NCI-H1694 treated with DMSO at 0.1 percent for 48 hours (cell line): ENCODE results near the gene TXNIP.
A peak's percentile ranks its signal among the peaks of the same experiment; 100 is the strongest.

Experiments used
- DNase-seq: peaks from one replicate; lab custom pipeline; 2025; lab: John Stamatoyannopoulos, UW

The TXNIP gene

DNA sequence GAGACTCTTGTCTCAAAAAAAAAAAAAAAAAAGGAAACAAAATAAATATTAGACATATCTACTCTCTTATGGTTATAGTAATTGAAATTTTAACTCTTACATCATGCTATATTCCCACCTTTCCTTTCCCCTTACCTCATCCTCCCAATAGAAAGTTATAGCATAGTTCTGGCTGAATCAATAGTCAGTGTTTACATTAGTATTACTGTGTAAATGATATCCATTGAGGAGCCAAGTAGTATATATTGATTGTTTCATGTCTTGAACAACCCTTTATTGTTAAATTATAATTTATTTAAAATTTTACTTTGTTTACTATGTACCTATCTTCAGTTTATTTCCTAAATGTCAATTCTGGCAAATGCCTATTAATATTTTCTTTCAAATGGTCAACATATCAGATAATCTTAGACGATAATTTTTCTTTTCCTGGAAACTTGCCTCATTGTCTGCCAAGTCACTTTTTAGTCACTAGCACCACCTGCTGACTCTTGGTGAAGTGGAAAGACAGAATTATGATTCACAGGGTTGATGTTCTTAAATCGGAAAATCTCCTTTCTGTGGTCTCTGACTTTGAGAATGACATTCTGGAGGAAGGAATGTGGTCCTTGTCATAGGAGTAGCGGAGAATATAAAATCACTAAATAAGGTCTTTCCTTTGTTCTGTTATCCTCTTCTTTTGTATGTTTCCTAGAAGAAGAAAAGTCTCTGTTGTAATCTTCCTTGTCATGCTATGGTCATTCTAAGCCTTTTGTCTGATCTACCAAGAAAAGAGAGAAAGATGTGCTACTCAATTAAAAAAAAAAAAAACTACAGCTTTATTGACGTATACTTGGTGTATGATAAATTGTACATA is 16.6 kb upstream of the TXNIP start:
- peak; percentile 70 for DNase-seq

DNA sequence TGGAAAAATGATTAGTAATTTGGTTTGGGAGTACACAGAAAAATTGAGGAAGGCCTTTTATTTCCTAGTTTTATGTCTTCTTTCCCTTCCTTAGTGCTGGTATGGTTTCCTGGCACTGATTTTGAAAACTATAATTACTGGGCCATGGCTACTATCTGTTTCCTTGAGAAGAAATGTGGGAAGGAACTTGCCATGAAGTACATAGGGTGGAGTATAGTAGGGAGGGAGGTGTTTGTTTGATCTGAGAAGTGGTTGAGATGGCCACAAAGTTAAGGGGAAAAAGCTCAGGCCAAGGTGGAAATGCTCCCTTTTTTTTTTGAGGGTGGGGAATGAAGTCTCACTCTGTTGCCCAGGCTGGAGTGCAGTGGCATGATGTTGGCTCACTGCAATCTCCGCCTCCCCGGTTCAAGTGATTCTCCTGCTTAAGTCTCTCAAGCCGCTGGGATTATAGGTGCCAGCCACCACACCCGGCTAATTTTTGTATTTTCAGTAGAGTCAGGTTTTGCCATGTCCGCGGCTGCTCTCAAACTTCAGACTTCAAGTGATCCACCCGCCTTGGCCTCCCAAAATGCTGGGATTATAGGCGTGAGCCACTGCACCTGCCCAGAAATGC is 13.9 kb upstream of the TXNIP start:
- DNase-seq = no peak

DNA sequence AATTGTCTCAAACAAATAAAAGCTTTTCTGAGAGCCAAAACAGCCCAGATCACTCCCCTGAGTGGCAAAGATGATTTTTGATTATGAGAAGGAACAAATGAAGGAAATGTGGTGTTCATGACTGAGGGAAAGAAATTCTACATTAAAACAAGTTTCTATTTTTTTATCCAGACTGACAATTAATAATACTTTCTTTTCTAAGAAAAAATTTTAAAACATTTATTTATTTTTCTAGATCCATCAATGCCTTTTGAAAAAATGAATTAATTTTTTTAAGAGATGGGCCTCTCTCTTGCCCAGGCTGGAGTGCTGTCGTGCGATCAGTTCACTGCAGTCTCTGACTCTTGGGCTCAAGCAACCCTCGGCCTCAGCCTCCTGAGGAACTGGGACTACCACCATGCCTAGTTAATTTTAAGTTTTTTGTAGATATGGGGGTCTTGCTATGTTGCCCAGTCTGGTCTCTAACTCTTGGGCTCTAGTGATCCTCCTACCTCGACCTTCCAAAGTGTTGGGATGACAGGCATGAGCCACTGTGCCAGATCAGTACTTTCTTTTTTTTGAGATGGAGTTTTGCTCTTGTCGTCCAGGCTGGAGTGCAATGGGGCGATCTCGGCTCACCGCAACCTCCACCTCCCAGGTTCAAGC is 11.2 kb upstream of the TXNIP start:
- DNase-seq = no peak

DNA sequence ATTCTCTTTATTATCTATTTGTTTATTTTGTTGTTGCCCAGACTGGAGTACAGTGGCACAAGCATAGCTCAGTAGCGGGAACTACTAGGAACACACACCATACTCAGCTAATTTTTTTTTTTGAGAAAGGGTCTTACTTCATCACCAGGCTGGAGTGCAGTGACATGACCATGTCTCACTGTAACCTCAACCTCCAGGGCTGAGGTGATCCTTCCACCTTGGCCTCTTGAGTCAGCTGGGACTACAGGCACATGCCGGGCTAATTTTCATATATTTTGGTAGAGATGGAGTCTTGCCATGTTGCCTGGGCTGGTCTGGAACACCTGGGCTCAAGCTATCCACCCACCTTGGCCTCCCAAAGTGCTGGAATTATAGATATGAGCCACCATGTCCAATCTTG is 5.3 kb upstream of the TXNIP start:
- no peak for DNase-seq

DNA sequence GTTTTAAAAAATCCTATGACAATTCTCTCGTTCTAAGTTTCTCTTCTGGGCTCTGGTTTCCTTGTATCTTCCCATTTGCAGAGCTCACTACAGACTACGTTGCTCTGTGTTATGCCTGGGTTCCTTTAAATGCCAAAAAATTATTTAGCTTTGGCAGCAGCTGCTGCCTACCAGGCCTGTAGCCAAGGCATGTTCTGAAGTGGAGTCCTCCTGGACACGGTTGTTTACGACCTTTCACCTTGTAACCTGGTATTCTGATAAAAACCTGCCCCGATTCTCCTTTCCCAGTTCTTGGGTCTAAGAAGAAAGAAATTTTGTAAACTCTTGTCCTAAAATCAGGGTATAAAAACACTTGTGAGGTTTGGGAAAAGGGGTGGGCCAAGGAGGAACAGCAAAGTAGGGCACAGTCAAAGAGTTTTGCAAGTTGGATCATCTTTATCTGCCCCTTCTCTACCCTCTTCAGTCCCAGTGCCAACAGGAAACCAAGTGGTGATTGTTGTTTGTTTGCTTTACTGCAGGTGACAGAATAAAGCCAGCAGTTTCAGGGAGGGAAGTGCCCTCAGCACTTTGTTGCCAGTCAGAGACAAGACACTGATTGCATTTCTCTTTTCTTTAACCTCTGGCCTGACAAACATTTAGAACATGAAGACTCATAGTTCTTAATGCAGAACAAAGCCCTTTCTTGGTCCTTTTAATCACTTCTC is 3.1 kb upstream of the TXNIP start:
- peak; percentile 50 for DNase-seq

DNA sequence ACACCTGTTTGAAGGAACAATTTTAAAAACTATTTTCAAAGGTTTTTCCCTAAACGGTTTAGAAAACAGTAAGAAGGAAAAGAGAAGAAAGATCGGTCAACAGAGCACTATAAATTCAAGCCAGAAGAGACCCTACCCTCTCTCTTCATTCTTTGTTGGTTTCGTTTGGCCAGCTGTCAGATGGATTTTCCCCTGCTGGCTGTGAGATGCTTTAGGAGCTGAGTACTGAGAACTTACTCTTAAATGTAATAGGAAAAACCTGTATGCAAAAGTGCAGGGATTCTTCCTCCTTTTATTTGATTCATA is 1.3 kb upstream of the TXNIP start:
- peak; percentile 51 for DNase-seq

DNA sequence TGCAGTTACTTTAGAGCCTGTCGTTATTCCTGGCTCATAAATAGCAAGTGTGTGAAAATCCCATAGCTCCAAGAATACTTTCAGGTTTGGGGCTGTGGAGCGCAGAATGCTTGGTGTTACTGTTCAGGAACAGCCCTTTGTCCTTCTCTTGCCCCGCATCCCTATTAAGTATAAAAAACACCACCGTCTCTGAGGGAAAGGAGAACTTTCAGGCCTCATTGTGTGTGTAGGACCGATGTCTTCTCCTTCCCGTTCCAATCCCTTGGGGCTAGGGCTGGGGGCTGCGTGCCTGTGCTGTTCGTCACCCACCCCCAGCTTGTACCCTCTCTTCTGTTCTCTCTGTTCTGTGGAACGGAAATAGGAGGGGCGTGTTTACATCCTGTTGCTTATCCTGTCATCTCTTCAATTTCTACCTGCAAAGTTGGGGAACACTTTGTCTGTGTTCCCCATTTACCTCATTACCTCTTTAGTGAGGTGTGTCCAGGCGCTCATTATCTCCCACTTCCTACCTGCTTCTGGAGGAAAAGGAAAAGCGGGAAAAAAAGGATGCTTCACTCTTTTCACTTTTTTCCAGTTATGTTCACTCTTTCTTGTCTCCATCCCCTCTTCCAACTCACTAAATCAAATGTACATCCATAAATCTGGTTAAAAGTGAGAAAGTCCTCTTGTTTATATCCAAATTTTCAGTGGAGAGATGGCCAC is 788 bp upstream of the TXNIP start:
- peak; percentile 66 for DNase-seq

DNA sequence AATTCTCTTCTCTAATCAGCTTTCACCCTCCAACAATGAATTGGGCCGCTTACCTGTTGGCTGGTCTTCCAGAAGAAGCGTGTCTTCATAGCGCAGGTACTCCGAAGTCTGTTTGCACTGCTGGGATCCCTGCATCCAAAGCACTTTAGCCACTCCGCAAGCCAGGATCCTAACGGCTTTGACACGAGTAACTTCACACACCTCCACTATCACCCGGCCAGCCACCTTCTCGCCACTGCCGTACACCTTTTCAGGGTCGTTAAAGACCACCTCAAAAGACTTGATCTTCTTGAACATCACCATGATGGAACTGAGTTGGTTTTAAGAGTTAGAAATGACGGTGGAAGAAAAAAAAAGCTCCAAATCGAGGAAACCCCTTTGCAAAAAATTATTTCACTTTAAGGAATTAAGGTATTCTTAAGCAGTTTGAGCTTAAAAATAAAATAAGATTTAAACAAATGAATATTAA is 381 bp downstream of the TXNIP start:
- DNase-seq = no peak

DNA sequence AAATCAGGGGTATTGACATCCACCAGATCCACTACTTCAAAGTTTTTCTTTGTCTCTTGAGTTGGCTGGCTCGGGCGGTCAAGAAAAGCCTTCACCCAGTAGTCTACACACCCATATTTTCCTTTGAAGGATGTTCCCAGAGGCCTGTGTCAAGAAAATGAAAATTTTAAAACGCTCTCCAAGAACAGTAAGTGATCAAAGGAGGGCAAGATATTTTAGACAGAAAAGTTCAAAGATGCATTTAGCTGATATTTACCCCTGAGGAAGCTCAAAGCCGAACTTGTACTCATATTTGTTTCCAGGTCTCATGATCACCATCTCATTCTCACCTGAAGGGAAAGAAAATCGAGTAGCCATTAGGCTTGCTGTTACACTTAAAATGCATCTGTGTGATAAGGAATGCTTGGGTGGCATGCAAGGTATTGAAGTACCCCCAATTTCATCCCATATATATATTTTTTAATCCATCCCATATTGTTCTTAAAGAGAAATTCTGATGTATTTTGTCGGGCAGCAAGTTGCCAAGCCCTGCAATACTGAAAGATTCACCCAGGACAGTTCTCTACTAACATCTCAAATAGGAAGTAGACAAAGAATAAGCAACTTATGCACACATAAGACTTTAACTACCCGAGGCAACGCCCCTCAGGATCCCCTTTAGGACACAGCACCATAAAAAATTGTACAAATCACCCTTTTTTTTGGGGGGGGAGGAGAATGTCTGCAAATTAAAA is 1.1 kb downstream of the TXNIP start:
- no peak for DNase-seq

DNA sequence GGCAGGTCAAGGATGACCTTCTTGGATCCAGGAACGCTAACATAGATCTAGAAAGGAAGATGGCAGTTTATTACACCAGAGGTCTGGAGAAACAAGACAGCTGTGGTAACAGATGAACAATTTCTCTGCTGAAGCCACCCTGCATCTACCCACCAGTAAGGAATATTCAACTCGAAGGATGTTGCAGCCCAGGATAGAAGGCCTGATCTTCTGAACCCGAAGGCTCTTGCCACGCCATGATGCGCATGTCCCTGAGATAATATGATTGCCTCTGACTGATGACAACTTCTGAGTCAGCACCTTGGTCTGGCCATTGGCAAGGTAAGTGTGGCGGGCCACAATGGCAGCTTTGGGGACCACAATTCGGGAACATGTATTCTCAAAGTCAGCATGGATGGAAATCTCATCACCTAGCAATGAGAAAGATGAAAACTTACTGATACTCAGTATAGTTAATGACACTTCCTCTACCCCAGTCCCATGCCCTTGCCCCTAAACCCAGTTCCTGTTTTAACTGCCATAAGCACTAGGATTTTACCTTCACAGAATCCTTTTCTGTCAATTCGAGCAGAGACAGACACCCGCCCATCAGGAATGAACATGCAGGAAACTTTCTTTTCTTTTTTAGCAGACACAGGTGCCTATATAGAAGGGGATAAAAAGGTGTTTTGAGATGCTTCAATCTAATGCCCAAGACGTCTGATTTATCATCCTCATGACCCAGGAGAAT is 1.8 kb downstream of the TXNIP start:
- DNase-seq = no peak

DNA sequence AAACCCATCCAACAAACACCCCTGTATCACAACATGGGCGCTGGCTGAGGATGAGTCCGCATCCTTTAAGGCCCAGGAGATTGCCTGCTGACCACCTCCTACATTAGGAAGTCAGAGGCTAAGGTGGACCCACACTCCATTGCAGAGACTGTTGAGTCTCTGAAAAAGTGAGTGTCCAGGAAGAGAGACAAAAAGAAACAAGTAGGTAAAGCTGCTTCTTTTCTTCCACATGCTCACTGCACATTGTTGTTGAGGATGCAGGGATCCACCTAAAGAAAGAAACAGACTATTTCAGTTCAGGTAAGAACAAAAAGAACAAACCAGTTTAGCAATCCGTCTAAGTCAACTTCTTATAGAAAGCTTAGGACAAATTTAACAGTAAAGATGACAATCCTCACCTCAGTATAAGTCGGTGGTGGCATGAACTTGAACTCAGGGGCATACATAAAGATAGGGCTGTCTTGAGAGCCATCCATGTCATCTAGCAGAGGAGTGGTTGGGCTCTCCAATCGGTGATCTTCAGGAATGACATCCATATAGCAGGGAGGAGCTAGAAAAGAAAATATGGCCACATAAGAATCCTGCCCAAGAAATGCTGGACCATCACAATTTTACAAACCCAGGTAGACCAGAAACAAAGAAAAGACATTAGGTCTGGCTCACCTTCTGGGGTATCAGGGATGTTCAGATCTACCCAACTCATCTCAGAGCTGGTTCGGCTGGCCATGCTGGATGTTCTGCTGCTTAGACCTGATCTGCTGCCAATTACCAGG is 2.6 kb downstream of the TXNIP start:
- no peak for DNase-seq

DNA sequence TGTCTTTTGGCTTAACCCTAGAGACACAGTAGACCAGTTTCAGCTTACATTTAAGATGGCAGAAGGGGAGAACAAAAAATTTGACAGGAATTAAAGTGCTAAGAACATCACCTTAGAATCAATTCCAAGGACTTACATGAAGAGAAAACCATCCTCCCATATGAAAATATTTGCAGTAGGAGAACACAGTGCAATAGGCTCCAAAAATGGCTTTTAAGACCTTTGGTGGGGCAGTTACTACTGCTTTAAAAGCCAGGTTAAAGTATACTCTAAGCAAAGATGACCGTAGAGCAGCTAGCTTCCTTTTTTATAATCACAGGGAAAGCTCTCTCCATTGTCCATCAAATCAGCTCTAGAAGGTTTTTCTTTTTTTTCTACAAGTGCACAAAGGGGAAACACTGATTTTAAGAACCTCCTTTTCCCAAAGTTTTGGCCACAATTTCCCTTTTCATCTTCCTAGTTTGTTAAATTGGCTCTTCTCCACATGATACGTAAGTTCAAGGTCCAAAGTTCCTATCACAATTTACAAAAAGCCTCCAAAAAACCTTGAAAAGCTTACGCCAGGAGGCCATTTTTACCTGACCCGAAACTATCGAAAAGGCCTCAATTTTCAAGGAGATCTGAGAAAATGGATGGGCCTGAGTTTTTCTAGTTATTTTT is 3.3 kb downstream of the TXNIP start:
- DNase-seq = no peak

DNA sequence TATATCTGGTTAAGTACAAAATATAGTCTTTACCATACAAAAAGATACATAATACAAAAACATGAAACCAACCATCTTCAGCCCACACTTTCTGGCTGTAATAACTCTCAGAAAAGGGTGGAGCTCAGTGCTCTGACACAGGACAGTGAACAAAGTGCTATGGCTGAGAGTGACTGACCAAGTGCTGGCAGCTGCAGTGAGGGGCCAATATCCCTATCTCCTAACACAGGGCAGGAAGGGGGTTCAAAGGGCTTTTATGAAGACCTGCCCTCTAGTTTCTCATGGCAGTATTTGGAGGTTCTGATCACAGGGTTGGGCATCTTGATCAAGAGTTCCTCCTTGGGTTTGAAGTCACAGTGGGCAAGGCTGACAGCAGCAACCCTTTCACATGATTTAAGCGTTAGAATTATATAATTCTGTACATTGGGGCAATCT is 3.9 kb downstream of the TXNIP start:
- no peak for DNase-seq

DNA sequence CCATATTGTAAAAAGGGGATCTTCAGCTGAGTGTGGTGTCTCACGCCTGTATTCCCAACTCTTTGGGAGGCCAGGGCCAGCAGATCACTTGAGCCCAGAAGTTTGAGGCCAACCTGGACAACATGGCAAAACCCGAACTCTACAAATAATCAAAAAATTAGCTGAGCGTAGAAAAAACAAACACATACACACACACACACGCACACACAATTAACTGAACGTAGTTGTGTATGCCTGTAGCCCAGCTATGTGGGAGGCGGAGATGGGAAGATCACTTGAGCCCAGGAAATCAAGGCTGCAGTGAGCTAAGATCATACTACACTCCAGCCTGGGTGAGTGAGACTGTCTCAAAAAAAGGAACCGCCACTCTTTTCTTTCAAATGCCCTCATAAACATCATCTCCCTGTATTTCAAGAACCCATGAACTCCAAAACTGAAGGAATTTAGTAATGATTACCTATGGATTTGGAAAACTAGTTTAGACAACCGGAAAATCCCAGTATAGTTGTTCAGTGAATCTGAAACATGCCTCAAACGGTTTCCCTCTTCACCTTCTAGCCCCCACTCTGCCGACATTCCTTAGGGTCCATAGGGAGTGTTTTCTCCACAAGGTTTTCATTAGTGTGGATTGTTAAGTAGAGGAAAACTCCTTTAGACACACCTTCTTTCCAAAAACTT is 4.5 kb downstream of the TXNIP start:
- DNase-seq = no peak

DNA sequence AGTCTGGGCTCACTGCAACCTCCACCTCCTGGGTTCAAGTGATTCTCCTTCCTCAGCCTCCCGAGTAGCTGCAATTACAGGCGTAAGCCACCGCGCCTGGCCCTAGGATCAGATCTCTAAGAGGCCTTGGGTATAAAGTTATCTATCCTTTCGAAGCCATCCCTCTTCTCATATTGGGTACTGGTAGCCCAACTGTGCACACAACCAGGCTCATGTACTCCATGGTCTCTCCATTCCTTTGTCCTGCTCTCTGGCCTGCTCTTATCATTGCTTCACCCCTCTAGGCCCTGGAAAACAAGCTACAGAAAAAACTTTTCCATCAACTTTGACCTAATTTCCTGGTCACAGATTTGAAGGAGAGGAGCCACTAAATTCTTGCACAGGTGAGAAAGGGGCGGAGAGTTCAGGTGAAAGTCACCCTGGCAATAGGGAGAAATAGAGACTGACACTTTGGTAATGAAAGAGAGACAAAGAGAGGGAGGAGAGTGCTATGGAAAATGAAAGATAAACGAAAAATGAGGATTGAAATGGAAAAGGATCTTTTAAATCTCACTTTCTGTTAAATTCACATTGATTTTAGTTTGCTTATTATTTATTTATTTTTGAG is 6.0 kb downstream of the TXNIP start:
- no peak for DNase-seq

DNA sequence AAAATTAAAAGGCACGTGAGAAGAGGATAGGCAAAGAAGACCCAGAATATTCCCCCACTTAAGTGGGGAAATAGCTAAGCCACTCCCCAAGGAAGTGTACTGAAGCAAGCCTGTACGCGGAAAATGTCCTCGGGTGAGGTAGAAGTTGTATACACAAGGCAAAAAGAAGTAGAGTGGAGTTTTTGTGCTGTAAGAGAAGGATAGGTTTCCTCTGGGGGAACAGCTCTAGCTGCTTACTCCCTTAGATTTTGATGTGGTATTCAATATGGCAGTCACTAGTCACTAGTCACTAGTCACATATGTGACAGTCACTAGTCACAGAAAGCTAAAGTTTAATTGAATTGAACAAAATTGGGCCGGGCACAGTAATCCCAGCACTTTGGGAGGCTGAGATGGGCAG is 7.6 kb downstream of the TXNIP start:
- DNase-seq = no peak

DNA sequence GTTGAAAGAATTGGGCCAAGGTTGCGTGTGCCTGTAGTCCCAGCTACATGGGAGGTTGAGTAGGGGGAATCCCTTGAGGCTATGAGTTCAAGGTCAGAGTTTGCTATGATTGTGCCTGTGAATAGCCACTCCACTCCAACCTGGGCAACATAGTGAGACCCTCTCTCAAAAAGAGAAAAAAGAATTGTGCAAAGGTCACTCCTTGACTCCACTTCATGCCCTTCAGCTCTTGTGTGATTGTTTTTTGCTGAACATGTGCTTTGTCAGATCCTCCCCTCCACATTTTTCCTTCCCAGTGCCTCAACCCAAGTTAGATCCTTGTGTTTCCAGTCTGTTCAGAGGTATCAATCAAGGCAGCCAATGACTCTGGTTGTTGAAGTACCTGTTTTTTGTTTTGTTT is 8.5 kb downstream of the TXNIP start:
- no peak for DNase-seq

DNA sequence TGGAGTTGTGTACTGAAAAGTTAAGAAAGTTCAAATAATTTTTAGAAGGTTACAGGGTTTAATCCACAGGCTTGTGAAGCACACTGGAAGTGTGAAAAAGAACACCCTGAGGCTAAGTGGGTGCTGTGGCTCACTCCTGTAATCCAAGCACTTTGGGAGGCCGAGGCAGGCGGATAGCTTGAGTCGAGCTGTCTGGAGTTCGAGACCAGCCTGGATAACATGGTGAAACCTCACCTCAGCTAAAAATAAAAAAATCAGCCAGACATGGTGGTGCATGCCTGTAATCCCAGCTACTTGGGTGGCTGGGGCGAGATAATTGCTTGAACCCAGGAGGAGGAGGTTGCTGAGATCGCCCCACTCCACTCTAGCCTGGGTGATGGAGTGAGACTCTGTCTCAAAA is 9.8 kb downstream of the TXNIP start:
- DNase-seq = no peak
